IPS-18a (cell line): ENCODE measurements around the gene CFAP20DC.
"Not testable (repeated sequence)": the region's sequence is repeated elsewhere in the genome, so short reads cannot be mapped to it uniquely, and the experiment has no call there.

Experiments used
- H3K27ac ChIP-seq: one replicate; pipeline ENCODE4 v1.5.1; 2013; ENCODE audit warnings: low read length
- H3K27me3 ChIP-seq: one replicate; pipeline ENCODE4 v1.6.1; 2013; ENCODE audit warnings: mild to moderate bottlenecking, low read length; ENCODE audit not compliant: control insufficient read depth, insufficient read depth
- H3K36me3 ChIP-seq: one replicate; pipeline ENCODE4 v1.6.1; 2013; ENCODE audit warnings: low read depth, low read length; ENCODE audit not compliant: control insufficient read depth
- H3K4me1 ChIP-seq: one replicate; pipeline ENCODE4 v1.6.1; 2013; ENCODE audit warnings: low read depth, low read length; ENCODE audit not compliant: control insufficient read depth
- H3K4me3 ChIP-seq: one replicate; pipeline ENCODE4 v1.5.1; 2013; ENCODE audit warnings: low read length
- H3K9ac ChIP-seq: one replicate; pipeline ENCODE4 v1.6.1; 2013; ENCODE audit warnings: mild to moderate bottlenecking, low read length, moderate library complexity
- H3K9me3 ChIP-seq: one replicate; pipeline ENCODE4 v1.6.1; 2013; ENCODE audit warnings: low read depth, low read length; ENCODE audit not compliant: control insufficient read depth

The CFAP20DC gene

GRCh38 chr3:58835086-58835485 is 214.7 kb downstream of the CFAP20DC start:
- no peaks in the 10 kb centered on the region for H3K36me3 ChIP-seq
- no peak overlapping the region for H3K9ac ChIP-seq
- H3K4me3 ChIP-seq = no peak overlapping the region
- no peaks in the 10 kb centered on the region for H3K4me1 ChIP-seq
- no peaks in the 10 kb centered on the region for H3K9me3 ChIP-seq
- H3K27ac ChIP-seq = no peak overlapping the region
- H3K27me3 ChIP-seq = no peaks in the 10 kb centered on the region

GRCh38 chr3:58833491-58833890 is 216.3 kb downstream of the CFAP20DC start:
- Histone ChIP-seq H3K4me1 (no peaks in the 10 kb centered on the region), H3K9ac (no peak overlapping the region), H3K4me3 (no peak overlapping the region), H3K9me3 (no peaks in the 10 kb centered on the region), H3K27me3 (no peaks in the 10 kb centered on the region), H3K27ac (no peak overlapping the region), H3K36me3 (no peaks in the 10 kb centered on the region)

GRCh38 chr3:58829321-58830000 is 220.4 kb downstream of the CFAP20DC start:
- Histone ChIP-seq H3K9ac (no peak overlapping the region), H3K27ac (no peak overlapping the region), H3K36me3 (no peaks in the 10 kb centered on the region), H3K9me3 (no peaks in the 10 kb centered on the region), H3K4me3 (no peak overlapping the region), H3K4me1 (peaks cover 2% of the 10 kb centered on the region), H3K27me3 (no peaks in the 10 kb centered on the region)

- no peaks in the 10 kb centered on the region for H3K9me3 ChIP-seq
- peaks cover 3% of the 10 kb centered on the region for H3K4me1 ChIP-seq
- no peaks in the 10 kb centered on the region for H3K27me3 ChIP-seq
These were observed 225.0 kb downstream of the CFAP20DC start for GRCh38 chr3:58824777-58825176.

GRCh38 chr3:58824285-58824684 is 225.5 kb downstream of the CFAP20DC start:
- Histone ChIP-seq H3K36me3 (no peaks in the 10 kb centered on the region), H3K9me3 (no peaks in the 10 kb centered on the region), H3K27ac (no peak overlapping the region), H3K4me1 (peaks cover 3% of the 10 kb centered on the region), H3K4me3 (no peak overlapping the region), H3K9ac (no peak overlapping the region), H3K27me3 (no peaks in the 10 kb centered on the region)

More at GRCh38 chr3:58824777-58825176, 225.0 kb downstream of the CFAP20DC start:
- no peaks in the 10 kb centered on the region for H3K36me3 ChIP-seq
- H3K27ac ChIP-seq = no peak overlapping the region
- H3K9ac ChIP-seq = no peak overlapping the region
- H3K4me3 ChIP-seq = no peak overlapping the region

- not testable (repeated sequence) for H3K27me3 ChIP-seq, H3K9ac ChIP-seq, H3K9me3 ChIP-seq, H3K4me3 ChIP-seq, H3K4me1 ChIP-seq, H3K36me3 ChIP-seq, H3K27ac ChIP-seq
These were observed 243.1 kb downstream of the CFAP20DC start for GRCh38 chr3:58806551-58807244.

GRCh38 chr3:58804914-58805313 is 244.9 kb downstream of the CFAP20DC start:
- Histone ChIP-seq H3K9ac (no peak overlapping the region), H3K4me1 (no peaks in the 10 kb centered on the region), H3K36me3 (no peaks in the 10 kb centered on the region), H3K4me3 (no peak overlapping the region), H3K9me3 (no peaks in the 10 kb centered on the region), H3K27ac (no peak overlapping the region), H3K27me3 (no peaks in the 10 kb centered on the region)

GRCh38 chr3:58801541-58801940 is 248.3 kb downstream of the CFAP20DC start:
- H3K27me3 ChIP-seq = no peaks in the 10 kb centered on the region
- H3K36me3 ChIP-seq = no peaks in the 10 kb centered on the region
- no peak overlapping the region for H3K9ac ChIP-seq
- no peaks in the 10 kb centered on the region for H3K9me3 ChIP-seq
- no peaks in the 10 kb centered on the region for H3K4me1 ChIP-seq
- no peak overlapping the region for H3K27ac ChIP-seq
- no peak overlapping the region for H3K4me3 ChIP-seq

- Histone ChIP-seq H3K4me3 (no peak overlapping the region), H3K9ac (no peak overlapping the region), H3K36me3 (no peaks in the 10 kb centered on the region), H3K27me3 (no peaks in the 10 kb centered on the region), H3K4me1 (no peaks in the 10 kb centered on the region), H3K27ac (no peak overlapping the region), H3K9me3 (no peaks in the 10 kb centered on the region)
These were observed 248.9 kb downstream of the CFAP20DC start for GRCh38 chr3:58800940-58801339.

- H3K4me3 ChIP-seq = no peak overlapping the region
- H3K9ac ChIP-seq = no peak overlapping the region
- no peaks in the 10 kb centered on the region for H3K4me1 ChIP-seq
- no peaks in the 10 kb centered on the region for H3K9me3 ChIP-seq
- no peak overlapping the region for H3K27ac ChIP-seq
- no peaks in the 10 kb centered on the region for H3K27me3 ChIP-seq
- H3K36me3 ChIP-seq = no peaks in the 10 kb centered on the region
These were observed 249.8 kb downstream of the CFAP20DC start for GRCh38 chr3:58800032-58800431.

GRCh38 chr3:58799271-58799670 is 250.6 kb downstream of the CFAP20DC start:
- no peaks in the 10 kb centered on the region for H3K9me3 ChIP-seq
- H3K36me3 ChIP-seq = no peaks in the 10 kb centered on the region
- H3K9ac ChIP-seq = no peak overlapping the region
- no peaks in the 10 kb centered on the region for H3K27me3 ChIP-seq
- no peaks in the 10 kb centered on the region for H3K4me1 ChIP-seq
- H3K27ac ChIP-seq = no peak overlapping the region
- H3K4me3 ChIP-seq = no peak overlapping the region

- Histone ChIP-seq H3K4me3 (no peak overlapping the region), H3K36me3 (no peaks in the 10 kb centered on the region), H3K27ac (no peak overlapping the region), H3K4me1 (no peaks in the 10 kb centered on the region), H3K9ac (no peak overlapping the region), H3K27me3 (no peaks in the 10 kb centered on the region), H3K9me3 (no peaks in the 10 kb centered on the region)
These were observed 251.5 kb downstream of the CFAP20DC start for GRCh38 chr3:58798312-58798711.
